ENCODE data around the gene RGS16.

DNA sequence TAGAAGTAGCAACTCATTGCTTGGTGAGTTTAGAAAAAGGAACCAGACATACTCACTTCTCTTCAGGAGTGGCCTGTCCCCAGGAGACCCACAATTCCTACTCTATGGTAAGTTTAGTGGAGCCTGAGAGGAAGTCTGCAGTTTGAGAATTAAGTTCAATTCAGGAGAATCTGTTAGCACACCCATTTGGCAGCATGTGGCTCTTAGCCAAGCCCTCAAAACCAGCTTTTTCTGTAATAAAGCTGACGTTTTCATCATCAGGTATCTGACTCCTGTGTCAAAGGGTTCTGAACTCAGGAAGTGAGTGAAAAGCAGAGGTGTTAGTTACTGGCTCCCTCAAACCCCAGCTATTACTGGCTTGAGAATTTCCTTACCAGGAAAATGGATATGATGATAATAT lies 20.4 kb upstream of the RGS16 start:
- no peak for TF ChIP-seq POLR2A (IDR thresholded peaks at IDR 0.05)
- TF ChIP-seq, protein P1, sequence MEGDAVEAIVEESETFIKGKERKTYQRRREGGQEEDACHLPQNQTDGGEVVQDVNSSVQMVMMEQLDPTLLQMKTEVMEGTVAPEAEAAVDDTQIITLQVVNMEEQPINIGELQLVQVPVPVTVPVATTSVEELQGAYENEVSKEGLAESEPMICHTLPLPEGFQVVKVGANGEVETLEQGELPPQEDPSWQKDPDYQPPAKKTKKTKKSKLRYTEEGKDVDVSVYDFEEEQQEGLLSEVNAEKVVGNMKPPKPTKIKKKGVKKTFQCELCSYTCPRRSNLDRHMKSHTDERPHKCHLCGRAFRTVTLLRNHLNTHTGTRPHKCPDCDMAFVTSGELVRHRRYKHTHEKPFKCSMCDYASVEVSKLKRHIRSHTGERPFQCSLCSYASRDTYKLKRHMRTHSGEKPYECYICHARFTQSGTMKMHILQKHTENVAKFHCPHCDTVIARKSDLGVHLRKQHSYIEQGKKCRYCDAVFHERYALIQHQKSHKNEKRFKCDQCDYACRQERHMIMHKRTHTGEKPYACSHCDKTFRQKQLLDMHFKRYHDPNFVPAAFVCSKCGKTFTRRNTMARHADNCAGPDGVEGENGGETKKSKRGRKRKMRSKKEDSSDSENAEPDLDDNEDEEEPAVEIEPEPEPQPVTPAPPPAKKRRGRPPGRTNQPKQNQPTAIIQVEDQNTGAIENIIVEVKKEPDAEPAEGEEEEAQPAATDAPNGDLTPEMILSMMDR (IDR thresholded peaks at IDR 0.05) = no peak
